CD4-positive, alpha-beta T cell treated with Interleukin-6 at 100 ng/mL for 8 hours (primary cell): Measurements from ENCODE around the gene ARAP1.

Source experiments
- DNase-seq: peaks from one replicate; pipeline ENCODE4 v3.0.0-alpha.2; 2020; ENCODE audit warnings: mixed read lengths, low spot score

Gene ARAP1

GRCh38 chr11:72641522-72642042, 110.6 kb downstream of the ARAP1 start:
- DNase-seq, result no peak

- DNase-seq, result no peak
Measured at GRCh38 chr11:72639502-72640375, 112.5 kb downstream of the ARAP1 start.

DNA sequence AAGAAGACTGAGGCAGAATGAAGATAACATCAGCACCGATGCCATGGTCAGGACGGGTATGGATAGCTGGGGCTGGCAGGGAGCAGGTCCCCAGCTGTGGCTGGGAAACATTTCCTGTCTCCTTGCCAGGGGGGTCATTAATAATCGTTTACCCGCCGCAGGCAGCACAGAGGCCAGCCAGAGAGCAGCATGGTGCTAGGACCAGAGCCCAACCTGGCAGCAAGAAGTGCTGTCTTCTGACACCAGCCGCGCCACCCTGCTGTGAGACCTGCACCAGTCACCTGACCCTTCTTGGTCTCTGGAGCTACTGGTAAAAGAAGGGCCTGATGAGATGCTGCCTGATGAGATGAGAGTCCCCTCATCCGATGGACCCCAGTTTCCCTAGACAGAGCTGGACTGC, 114.3 kb downstream of the ARAP1 start:
- DNase-seq, result no peak

DNA sequence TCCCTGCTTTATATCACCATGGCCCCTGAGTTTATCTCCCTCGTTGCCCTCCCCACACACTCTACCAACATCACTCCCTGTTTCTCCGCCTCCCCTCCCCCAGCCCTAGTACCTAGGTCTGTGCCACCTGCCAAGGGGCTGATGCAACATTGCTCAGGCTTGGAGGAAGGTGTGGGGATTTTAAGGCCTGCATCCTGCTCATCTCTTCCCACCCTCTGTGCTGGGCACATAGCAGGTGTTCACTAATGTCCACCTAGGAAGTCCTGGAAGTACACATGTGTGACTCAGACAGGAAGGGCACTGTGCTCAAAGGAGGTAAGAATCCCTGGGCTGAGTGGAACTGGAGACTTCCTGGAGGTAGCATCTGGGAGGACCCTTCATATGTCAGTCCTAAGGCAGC, 115.0 kb downstream of the ARAP1 start:
- no peak for DNase-seq

DNA sequence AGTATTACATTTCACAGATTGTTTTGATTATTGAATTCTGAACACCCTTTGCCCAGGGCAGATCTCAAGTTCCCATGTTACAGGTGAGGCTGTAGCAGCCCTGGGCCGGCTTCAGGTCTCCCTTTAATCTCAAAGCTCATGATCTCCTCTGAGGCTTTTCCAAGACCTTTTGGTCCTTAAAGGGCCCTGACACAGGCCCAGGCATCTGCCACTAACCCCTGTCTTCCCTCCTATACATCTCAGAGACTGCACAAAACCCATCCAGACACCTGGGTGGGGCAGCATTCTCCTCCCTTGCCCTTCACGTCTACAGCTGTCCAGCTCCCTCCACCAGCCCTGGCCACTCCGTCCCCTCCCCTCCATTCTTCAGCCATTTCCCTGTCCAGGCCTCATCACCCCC, 115.8 kb downstream of the ARAP1 start:
- DNase-seq, result no peak

- DNase-seq, result no peak
Measured at GRCh38 chr11:72635933-72636332, 116.3 kb downstream of the ARAP1 start.

- no peak for DNase-seq
Measured at GRCh38 chr11:72635309-72635915, 116.8 kb downstream of the ARAP1 start.
